Caco-2 (cell line): ENCODE results near the gene PRPSAP1. TPM values are rescaled to one million over a fixed set of nuclear protein-coding genes. Genes with fewer than 3 reads are reported as not detected.

Experiments used
- BruUV-seq: library from RNA; stranded (reverse); fragments of 400-500 nt; replicated peaks from 2 replicates; lab custom pipeline; 2021; lab: Mats Ljungman, UMichigan
- CTCF ChIA-PET: fragments of 300-600 bp; sonication (Branson Sonifier 250); formaldehyde crosslinking; loops from one replicate; lab custom pipeline; 2022; ENCODE audit warnings: antibody characterized with exemption; lab: Charles Lee
- POLR2A ChIA-PET: fragments of 300-600 bp; sonication (Branson Sonifier 250); formaldehyde crosslinking; loops from one replicate; lab custom pipeline; 2022; ENCODE audit warnings: antibody characterized with exemption; lab: Charles Lee
- DNase-seq, 2 experiments: peaks; one replicate each; pipeline versions ENCODE4 v3.0.0 to v3.0.0-alpha.2; 2020 to 2022
- H3K27me3 ChIP-seq: replicated peaks from 2 replicates; pipeline ENCODE4 v1.6.0; 2011; ENCODE audit warnings: low read length; ENCODE audit not compliant: control insufficient read depth, insufficient read depth
- H3K36me3 ChIP-seq: 2 replicates; pipeline ENCODE4 v1.5.1; 2011; ENCODE audit warnings: low read length; ENCODE audit not compliant: control insufficient read depth, insufficient read depth
- H3K4me1 ChIP-seq: fragments of 250-450 bp; sonication (Bioruptor Pico); 2 replicates; pipeline ENCODE4 v1.5.1; 2020; ENCODE audit warnings: mild to moderate bottlenecking
- H3K4me3 ChIP-seq: 2 replicates; pipeline ENCODE4 v1.5.1; 2011; ENCODE audit warnings: low read depth, mild to moderate bottlenecking, control low read depth, low read length
- H3K9me3 ChIP-seq: fragments of 250-450 bp; sonication (Bioruptor Pico); 2 replicates; pipeline ENCODE4 v1.5.1; 2020; ENCODE audit warnings: mild to moderate bottlenecking, moderate library complexity
- H3K27ac Mint-ChIP-seq: one replicate; pipeline ENCODE4 v1.8.0; 2022; ENCODE audit warnings: mixed read lengths; ENCODE audit not compliant: unreplicated experiment
- H3K27me3 Mint-ChIP-seq: one replicate; pipeline ENCODE4 v1.8.0; 2022; ENCODE audit warnings: mixed read lengths; ENCODE audit not compliant: insufficient read depth, unreplicated experiment
- H3K36me3 Mint-ChIP-seq: one replicate; pipeline ENCODE4 v1.8.0; 2022; ENCODE audit warnings: mild to moderate bottlenecking, mixed read lengths; ENCODE audit not compliant: insufficient read depth, unreplicated experiment
- H3K4me1 Mint-ChIP-seq: one replicate; pipeline ENCODE4 v1.8.0; 2022; ENCODE audit warnings: low read depth, mixed read lengths; ENCODE audit not compliant: unreplicated experiment
- H3K4me3 Mint-ChIP-seq: one replicate; pipeline ENCODE4 v1.8.0; 2022; ENCODE audit warnings: mild to moderate bottlenecking, moderate library complexity, mixed read lengths; ENCODE audit not compliant: unreplicated experiment
- H3K9me3 Mint-ChIP-seq: one replicate; pipeline ENCODE4 v1.8.0; 2022; ENCODE audit warnings: mixed read lengths; ENCODE audit not compliant: unreplicated experiment
- CTCF ChIP-seq, 2 experiments: fragments of 200-600 bp in 1 of 2; IDR thresholded peaks; 1 replicate in 1 of 2; 2 replicates in 1 of 2; pipeline versions ENCODE4 v1.5.1 to v1.8.0; 2011 to 2022; ENCODE audit warnings: antibody characterized with exemption in 1 of 2, control low read depth in 1 of 2, inconsistent platforms in 1 of 2, low read depth in 1 of 2, low read length in 1 of 2, mild to moderate bottlenecking in 1 of 2, moderate library complexity in 1 of 2; ENCODE audit not compliant: insufficient read depth in 1 of 2, severe bottlenecking in 1 of 2, unreplicated experiment in 1 of 2
- intact Hi-C: fragments of 100-400 bp; cut with micrococcal nuclease; formaldehyde crosslinking; loops from one replicate; pipeline ENCODE4 v1.10.0; 2022; ENCODE audit not compliant: unreplicated experiment
- total RNA-seq: library from RNA; stranded (reverse); gene quantifications from 2 replicates; pipeline ENCODE4 v1.2.3, GENCODE V29; 2022

PRPSAP1 gene
- total RNA-seq, 1 experiment from 2014 or later = 87.6 TPM

- Histone ChIP-seq H3K4me1 (peaks cover 75% of the 10 kb centered on the region), H3K9me3 (no peaks in the 10 kb centered on the region), H3K36me3 (no peaks in the 10 kb centered on the region), H3K4me3 (no peak overlapping the region), H3K27me3 (no peaks in the 10 kb centered on the region)
- ChIA-PET POLR2A (interaction anchor here (0.6 to 1.8 kb wide), 2 partner anchors 281 to 483 kb away, joined by 4 to 9 read pairs; a partner anchor contains a TSS), CTCF (interaction anchor here (1.1 kb wide), 1 partner anchor 83 kb away, joined by 5 read pairs; no protein-coding TSS in a partner anchor)
- Mint-ChIP-seq H3K27ac (peak overlapping the region; percentile 91), H3K9me3 (no peaks in the 10 kb centered on the region), H3K4me1 (peaks cover 48% of the 10 kb centered on the region), H3K36me3 (peaks cover 38% of the 10 kb centered on the region), H3K27me3 (no peaks in the 10 kb centered on the region), H3K4me3 (peak overlapping the region; percentile 40)
- DNase-seq = peak; percentile 70 to 79
- no peak for TF ChIP-seq CTCF (IDR thresholded peaks at IDR 0.05; ENCODE audit: insufficient read depth in 1 of 2, low read depth in 1 of 2, low read length in 1 of 2, severe bottlenecking in 1 of 2, unreplicated experiment in 1 of 2)
- intact Hi-C loops = loop anchor here (10.0 kb wide), 1 partner anchor 158 kb away; the partner anchor contains the start of gene EXOC7
- no TSS peak for BruUV-seq
Observed at GRCh38 chr17:76262732-76263344, 90.9 kb downstream of the PRPSAP1 start.

- Histone ChIP-seq H3K27me3 (no peaks in the 10 kb centered on the region), H3K4me1 (peaks cover 69% of the 10 kb centered on the region), H3K9me3 (no peaks in the 10 kb centered on the region), H3K4me3 (no peak overlapping the region), H3K36me3 (no peaks in the 10 kb centered on the region)
- no TSS peak for BruUV-seq
- H3K4me3 Mint-ChIP-seq = no peak overlapping the region
- intact Hi-C loops = loop anchor here (10.0 kb wide), 1 partner anchor 157 kb away; the partner anchor contains the start of gene EXOC7
- H3K36me3 Mint-ChIP-seq = peaks cover 27% of the 10 kb centered on the region
- CTCF ChIA-PET = interaction anchor here (0.6 to 1.1 kb wide), 2 partner anchors 82 to 119 kb away, joined by 3 to 5 read pairs; no protein-coding TSS in a partner anchor
- no peaks in the 10 kb centered on the region for H3K27me3 Mint-ChIP-seq
- peak overlapping the region; percentile 91 for H3K27ac Mint-ChIP-seq
- no peak for TF ChIP-seq CTCF (IDR thresholded peaks at IDR 0.05; ENCODE audit: insufficient read depth in 1 of 2, low read depth in 1 of 2, low read length in 1 of 2, severe bottlenecking in 1 of 2, unreplicated experiment in 1 of 2)
- H3K9me3 Mint-ChIP-seq = no peaks in the 10 kb centered on the region
- POLR2A ChIA-PET = no interaction called here
- DNase-seq = no peak
- peaks cover 52% of the 10 kb centered on the region for H3K4me1 Mint-ChIP-seq
Observed at GRCh38 chr17:76261421-76262215, 92.1 kb downstream of the PRPSAP1 start.

GRCh38 chr17:76260669-76261068, 93.0 kb downstream of the PRPSAP1 start:
- Histone ChIP-seq H3K36me3 (no peaks in the 10 kb centered on the region), H3K27me3 (no peaks in the 10 kb centered on the region), H3K4me3 (no peak overlapping the region), H3K9me3 (no peaks in the 10 kb centered on the region), H3K4me1 (peaks cover 66% of the 10 kb centered on the region)
- Mint-ChIP-seq H3K27me3 (no peaks in the 10 kb centered on the region), H3K9me3 (no peaks in the 10 kb centered on the region), H3K4me3 (no peak overlapping the region), H3K4me1 (peaks cover 53% of the 10 kb centered on the region), H3K27ac (peak overlapping the region; percentile 96), H3K36me3 (peaks cover 19% of the 10 kb centered on the region)
- no peak for TF ChIP-seq CTCF (IDR thresholded peaks at IDR 0.05; ENCODE audit: insufficient read depth in 1 of 2, low read depth in 1 of 2, low read length in 1 of 2, severe bottlenecking in 1 of 2, unreplicated experiment in 1 of 2)
- no TSS peak for BruUV-seq
- DNase-seq = no peak
- ChIA-PET CTCF (interaction anchor here (2.8 kb wide), 1 partner anchor 19 kb away, joined by 22 read pairs; no protein-coding TSS in a partner anchor), POLR2A (no interaction called here)
- intact Hi-C loops = loop anchor here (10.0 kb wide), 1 partner anchor 156 kb away; the partner anchor contains the start of gene EXOC7
